HG02571 (cell line): ENCODE results near the gene IGFBP3.
"Not testable (repeated sequence)": the region's sequence is repeated elsewhere in the genome, so short reads cannot be mapped to it uniquely, and the experiment has no call there.

Source experiments
- ATAC-seq: cut with Tn5 transposase; IDR thresholded peaks from one replicate; pipeline ENCODE4 v1.9.1; 2021; ENCODE audit warnings: mild to moderate bottlenecking, moderate library complexity; ENCODE audit not compliant: unreplicated experiment

The IGFBP3 gene

GRCh38 chr7:45920502-45921380 lies at the start of gene IGFBP3:
Gene IGFBP3 (minus strand): TSS chr7:45921272. CDS start chr7:45921140, 132 bp downstream.
- ATAC-seq, result no peak

- ATAC-seq, result no peak
Measured at GRCh38 chr7:45970454-45970853, 49.4 kb upstream of the IGFBP3 start.

- no peak for ATAC-seq
Measured at GRCh38 chr7:45969940-45970339, 48.9 kb upstream of the IGFBP3 start.

- ATAC-seq, result no peak
Measured at GRCh38 chr7:45968856-45969541, 47.9 kb upstream of the IGFBP3 start.

- no peak for ATAC-seq
Measured at GRCh38 chr7:45968312-45968711, 47.2 kb upstream of the IGFBP3 start.

- ATAC-seq, result no peak
Measured at GRCh38 chr7:45967591-45968157, 46.6 kb upstream of the IGFBP3 start.

GRCh38 chr7:45962861-45963260 lies 41.8 kb upstream of the IGFBP3 start:
- ATAC-seq, result no peak

GRCh38 chr7:45957721-45958120 lies 36.6 kb upstream of the IGFBP3 start:
- ATAC-seq, result no peak

GRCh38 chr7:45955286-45955685 lies 34.2 kb upstream of the IGFBP3 start:
- no peak for ATAC-seq

GRCh38 chr7:45953055-45953454 lies 32.0 kb upstream of the IGFBP3 start:
- ATAC-seq, result not testable (repeated sequence)

- no peak for ATAC-seq
Measured at GRCh38 chr7:45944058-45944457, 23.0 kb upstream of the IGFBP3 start.

- no peak for ATAC-seq
Measured at GRCh38 chr7:45940939-45941338, 19.9 kb upstream of the IGFBP3 start.

GRCh38 chr7:45940237-45940781 lies 19.2 kb upstream of the IGFBP3 start:
- ATAC-seq, result not testable (repeated sequence)

- no peak for ATAC-seq
Measured at GRCh38 chr7:45939574-45939973, 18.5 kb upstream of the IGFBP3 start.

GRCh38 chr7:45938626-45939302 lies 17.7 kb upstream of the IGFBP3 start:
- no peak for ATAC-seq

GRCh38 chr7:45937862-45938261 lies 16.8 kb upstream of the IGFBP3 start:
- no peak for ATAC-seq

GRCh38 chr7:45937301-45937700 lies 16.2 kb upstream of the IGFBP3 start:
- no peak for ATAC-seq

GRCh38 chr7:45930967-45931366 lies 9.9 kb upstream of the IGFBP3 start:
- no peak for ATAC-seq

GRCh38 chr7:45927721-45928120 lies 6.6 kb upstream of the IGFBP3 start:
- ATAC-seq, result no peak

GRCh38 chr7:45924283-45924682 lies 3.2 kb upstream of the IGFBP3 start:
- no peak for ATAC-seq

GRCh38 chr7:45923818-45924217 lies 2.7 kb upstream of the IGFBP3 start:
- no peak for ATAC-seq
